Astrocyte (in vitro differentiated cells and primary cell): Measurements from ENCODE around the gene ARHGEF26.

Experiments used
- CTCF ChIP-seq: IDR thresholded peaks from 2 replicates; pipeline ENCODE4 v1.5.1; 2011; ENCODE audit warnings: low read depth, mild to moderate bottlenecking, inconsistent platforms, low read length, moderate library complexity; ENCODE audit not compliant: insufficient read depth
- EZH2 ChIP-seq: IDR thresholded peaks from 2 replicates; pipeline ENCODE4 v1.6.1; 2012; ENCODE audit warnings: mild to moderate bottlenecking, low read length, inconsistent platforms; ENCODE audit not compliant: insufficient read depth

DNA sequence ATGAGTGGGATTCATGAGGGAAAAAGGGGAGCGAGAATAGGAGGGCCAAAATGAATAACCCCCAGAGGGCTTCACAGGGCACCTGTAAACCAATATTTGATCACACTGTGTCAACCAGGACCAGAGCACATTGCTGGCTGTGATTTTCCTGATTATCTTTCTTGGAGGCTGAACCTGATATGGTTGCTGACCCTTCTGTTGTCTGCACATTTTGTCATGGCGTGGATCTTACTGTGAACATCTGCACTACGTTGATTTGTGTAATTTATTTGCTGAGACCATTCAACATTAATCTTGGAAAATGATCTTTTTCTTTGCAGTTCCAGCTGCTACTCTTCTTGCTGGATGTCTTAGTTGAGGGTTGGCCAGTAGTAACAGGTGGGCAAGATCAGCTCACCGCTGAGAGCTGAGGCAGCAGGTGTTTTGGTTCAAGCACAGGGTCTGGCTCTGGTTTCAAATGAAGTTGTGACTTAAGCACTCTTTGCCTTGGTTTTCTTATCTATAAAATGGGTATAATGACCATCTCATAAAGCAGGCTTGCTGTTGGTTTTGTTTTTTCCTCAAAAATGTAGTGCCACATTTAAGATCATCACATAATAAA lies 61.2 kb downstream of the ARHGEF26 start:
- TF ChIP-seq CTCF (no peak), EZH2 (no peak)
